GM06990 (cell line): ENCODE results near the gene COL8A1.

Experiments used
- DNase-seq: peaks from one replicate; pipeline ENCODE4 v3.0.0-alpha.2; 2011; ENCODE audit not compliant: insufficient read length; ENCODE audit errors: extremely low read depth
- H3K27me3 ChIP-seq: replicated peaks from 2 replicates; pipeline ENCODE4 v1.6.0; 2011; ENCODE audit warnings: low read length; ENCODE audit not compliant: control insufficient read depth, insufficient read depth
- H3K36me3 ChIP-seq: 2 replicates; pipeline ENCODE4 v1.5.1; 2011; ENCODE audit warnings: low read length; ENCODE audit not compliant: control insufficient read depth, insufficient read depth
- H3K4me3 ChIP-seq: replicated peaks from 2 replicates; pipeline ENCODE4 v1.5.1; 2011; ENCODE audit warnings: low read depth, mild to moderate bottlenecking, control low read depth, low read length
- CTCF ChIP-seq: IDR thresholded peaks from 2 replicates; pipeline ENCODE4 v1.5.1; 2011; ENCODE audit warnings: low read length, control low read depth, mild to moderate bottlenecking, inconsistent platforms; ENCODE audit not compliant: insufficient read depth, poor library complexity, severe bottlenecking

The COL8A1 gene

GRCh38 chr3:99809565-99809964 lies 171.2 kb downstream of the COL8A1 start:
- no peak for DNase-seq
- no peak for TF ChIP-seq CTCF
- Histone ChIP-seq H3K27me3 (no peaks in the 10 kb centered on the region), H3K4me3 (no peak overlapping the region), H3K36me3 (no peaks in the 10 kb centered on the region)

DNA sequence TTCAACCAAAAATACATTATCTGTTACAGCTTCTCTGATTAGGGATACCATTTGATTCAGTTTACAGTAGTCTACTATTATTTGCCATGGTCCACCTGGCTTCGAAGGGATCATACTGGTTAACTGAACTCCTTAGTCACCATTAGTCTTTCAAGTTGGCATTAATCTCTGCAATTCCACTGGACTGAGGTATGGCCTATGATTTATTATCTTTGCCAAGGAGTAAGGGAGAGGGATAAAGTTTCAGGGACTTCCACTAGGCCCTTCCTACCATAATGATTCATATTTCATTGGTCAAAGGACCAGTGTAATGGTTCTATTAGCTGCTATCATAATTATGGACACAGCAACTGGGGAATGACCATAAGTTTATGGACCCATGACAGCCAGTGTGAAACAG lies 172.0 kb downstream of the COL8A1 start:
- H3K4me3 ChIP-seq: no peak overlapping the region
- no peaks in the 10 kb centered on the region for H3K27me3 ChIP-seq
- no peaks in the 10 kb centered on the region for H3K36me3 ChIP-seq
- TF ChIP-seq CTCF: no peak
- no peak for DNase-seq

- H3K27me3 ChIP-seq: no peaks in the 10 kb centered on the region
- H3K4me3 ChIP-seq: peak overlapping the region; percentile 90
- no peak for TF ChIP-seq CTCF
- no peak for DNase-seq
- no peaks in the 10 kb centered on the region for H3K36me3 ChIP-seq
These were observed 178.6 kb downstream of the COL8A1 start for GRCh38 chr3:99817047-99817436.

- H3K36me3 ChIP-seq: no peaks in the 10 kb centered on the region
- peak; percentile 96 for DNase-seq
- no peak for TF ChIP-seq CTCF
- no peaks in the 10 kb centered on the region for H3K27me3 ChIP-seq
- H3K4me3 ChIP-seq: peak within 1 kb of the TSS; percentile 90
These were observed 179.2 kb downstream of the COL8A1 start, which contains the start of gene CMSS1 for GRCh38 chr3:99817437-99818240. Gene CMSS1 (plus strand): TSS chr3:99817862.

DNA sequence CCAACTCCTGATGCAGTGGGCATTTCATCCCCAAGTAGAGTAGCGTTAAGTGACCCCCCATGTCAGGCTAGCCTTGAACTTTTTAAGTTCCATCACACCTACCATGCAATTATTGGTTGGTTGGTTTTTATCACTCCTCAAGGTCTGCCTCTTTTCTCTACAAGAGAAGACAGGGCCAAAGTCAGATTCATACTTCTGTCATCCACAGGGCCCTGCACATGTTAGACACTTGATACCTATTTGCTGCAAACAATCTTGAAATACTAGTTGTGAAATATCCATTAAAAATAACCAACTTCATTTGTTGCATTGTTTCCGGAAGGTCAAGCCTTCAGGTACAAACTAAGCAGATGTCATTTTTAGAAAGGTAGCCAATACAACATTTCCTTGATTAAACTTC lies 180.4 kb downstream of the COL8A1 start:
- DNase-seq: no peak
- Histone ChIP-seq H3K27me3 (no peaks in the 10 kb centered on the region), H3K36me3 (no peaks in the 10 kb centered on the region), H3K4me3 (peak overlapping the region; percentile 90)
- no peak for TF ChIP-seq CTCF
